C4-2B (cell line): Measurements from ENCODE around the gene MGRN1.

Experiments used
- H3K27ac ChIP-seq: fragments of 450-650 bp; 2 replicates; pipeline ENCODE4 v1.5.1; 2017
- CTCF ChIP-seq: fragments of 450-650 bp; conservative IDR thresholded peaks from 2 replicates; pipeline ENCODE4 v1.5.1; 2017; ENCODE audit warnings: mild to moderate bottlenecking
- ZFX ChIP-seq: fragments of 450-650 bp; IDR thresholded peaks from 2 replicates; pipeline ENCODE4 v1.6.1; 2017

MGRN1 gene

GRCh38 chr16:4631444-4631843 is 6.8 kb downstream of the MGRN1 start:
- TF ChIP-seq CTCF (no peak), ZFX (no peak)

GRCh38 chr16:4633910-4634635 is 9.4 kb downstream of the MGRN1 start:
- no peak overlapping the region for H3K27ac ChIP-seq

More at GRCh38 chr16:4631444-4631843, 6.8 kb downstream of the MGRN1 start:
- H3K27ac ChIP-seq = no peak overlapping the region

GRCh38 chr16:4634768-4635167 is 10.1 kb downstream of the MGRN1 start:
- no peak overlapping the region for H3K27ac ChIP-seq
- TF ChIP-seq CTCF (no peak), ZFX (no peak)

More at GRCh38 chr16:4633910-4634635, 9.4 kb downstream of the MGRN1 start:
- TF ChIP-seq ZFX = no peak
- TF ChIP-seq CTCF = no peak

- H3K27ac ChIP-seq = no peak overlapping the region
- TF ChIP-seq CTCF = no peak
- no peak for TF ChIP-seq ZFX
Measured at GRCh38 chr16:4636196-4636595, 11.6 kb downstream of the MGRN1 start.

- TF ChIP-seq CTCF = no peak
- TF ChIP-seq ZFX = no peak
- H3K27ac ChIP-seq = no peak overlapping the region
Measured at GRCh38 chr16:4637501-4638166, 13.0 kb downstream of the MGRN1 start.

GRCh38 chr16:4639899-4640509 is 15.4 kb downstream of the MGRN1 start:
- H3K27ac ChIP-seq = no peak overlapping the region
- TF ChIP-seq ZFX (no peak), CTCF (no peak)
